H1 (cell line): ENCODE measurements around the gene LTB4R.
A peak's percentile ranks its signal among the peaks of the same experiment; 100 is the strongest.

ENCODE experiments used
- ASH2L ChIP-seq: fragments of 200-600, 300-600 bp; sonication (generic); IDR thresholded peaks from one replicate; pipeline ENCODE4 v1.7.1; 2017; ENCODE audit warnings: low read length
- CREB1 ChIP-seq: IDR thresholded peaks from 2 replicates; pipeline ENCODE4 v1.6.1; 2012; ENCODE audit warnings: inconsistent platforms
- CTCF ChIP-seq, 3 experiments: IDR thresholded peaks; 1 replicate in 2 of 3; 2 replicates in 1 of 3; pipeline versions ENCODE4 v1.5.1 to v1.6.1; 2011; ENCODE audit warnings: low read length in 3 of 3, mild to moderate bottlenecking in 3 of 3, inconsistent platforms in 2 of 3, low read depth in 1 of 3, moderate library complexity in 1 of 3; ENCODE audit not compliant: insufficient read depth in 1 of 3; ENCODE audit errors: control extremely low read depth in 1 of 3
- EGR1 ChIP-seq: IDR thresholded peaks from 2 replicates; pipeline ENCODE4 v1.6.1; 2011; ENCODE audit warnings: low read depth, low read length, borderline replicate concordance
- EP300 ChIP-seq, 2 experiments: IDR thresholded peaks; 1 replicate in 1 of 2; 2 replicates in 1 of 2; pipeline ENCODE4 v1.6.1; 2011 to 2012; ENCODE audit warnings: low read depth in 2 of 2, low read length in 2 of 2, mild to moderate bottlenecking in 2 of 2, borderline replicate concordance in 1 of 2, inconsistent platforms in 1 of 2, moderate library complexity in 1 of 2
- JUN ChIP-seq: IDR thresholded peaks from 2 replicates; pipeline ENCODE4 v1.6.1; 2011; ENCODE audit warnings: low read depth, mild to moderate bottlenecking, improper control_type of control experiment, low read length
- JUND ChIP-seq: IDR thresholded peaks from 2 replicates; pipeline ENCODE4 v1.6.1; 2011; ENCODE audit warnings: mild to moderate bottlenecking, improper control_type of control experiment, low read length
- POLR2A ChIP-seq, 2 experiments: IDR thresholded peaks; 1 replicate in 1 of 2; 2 replicates in 1 of 2; pipeline ENCODE4 v1.6.1; 2011; ENCODE audit warnings: low read depth in 2 of 2, low read length in 2 of 2, mild to moderate bottlenecking in 2 of 2; ENCODE audit errors: control extremely low read depth in 1 of 2
- RFX5 ChIP-seq: IDR thresholded peaks from 2 replicates; pipeline ENCODE4 v1.6.1; 2011; ENCODE audit warnings: low read depth, low read length, improper control_type of control experiment, borderline replicate concordance
- RNF2 ChIP-seq: fragments of 200-900, 300-1000 bp; sonication (generic); IDR thresholded peaks from 2 replicates; pipeline ENCODE4 v1.7.1; 2016; ENCODE audit warnings: borderline replicate concordance, low read depth, mild to moderate bottlenecking, antibody characterized with exemption, low read length; ENCODE audit not compliant: poor library complexity, severe bottlenecking; ENCODE audit errors: missing control alignments
- TAF1 ChIP-seq: IDR thresholded peaks from 2 replicates; pipeline ENCODE4 v1.6.1; 2011; ENCODE audit warnings: mild to moderate bottlenecking, low read depth, low read length
- TEAD4 ChIP-seq: IDR thresholded peaks from 2 replicates; pipeline ENCODE4 v1.6.1; 2012; ENCODE audit warnings: low read depth, low read length, inconsistent platforms, mixed read lengths
- TF ChIP-seq, protein P1 (sequence below): IDR thresholded peaks from 2 replicates; pipeline ENCODE4 v1.6.1; 2011; ENCODE audit warnings: low read depth, mild to moderate bottlenecking, low read length; ENCODE audit not compliant: insufficient read depth

DNA sequence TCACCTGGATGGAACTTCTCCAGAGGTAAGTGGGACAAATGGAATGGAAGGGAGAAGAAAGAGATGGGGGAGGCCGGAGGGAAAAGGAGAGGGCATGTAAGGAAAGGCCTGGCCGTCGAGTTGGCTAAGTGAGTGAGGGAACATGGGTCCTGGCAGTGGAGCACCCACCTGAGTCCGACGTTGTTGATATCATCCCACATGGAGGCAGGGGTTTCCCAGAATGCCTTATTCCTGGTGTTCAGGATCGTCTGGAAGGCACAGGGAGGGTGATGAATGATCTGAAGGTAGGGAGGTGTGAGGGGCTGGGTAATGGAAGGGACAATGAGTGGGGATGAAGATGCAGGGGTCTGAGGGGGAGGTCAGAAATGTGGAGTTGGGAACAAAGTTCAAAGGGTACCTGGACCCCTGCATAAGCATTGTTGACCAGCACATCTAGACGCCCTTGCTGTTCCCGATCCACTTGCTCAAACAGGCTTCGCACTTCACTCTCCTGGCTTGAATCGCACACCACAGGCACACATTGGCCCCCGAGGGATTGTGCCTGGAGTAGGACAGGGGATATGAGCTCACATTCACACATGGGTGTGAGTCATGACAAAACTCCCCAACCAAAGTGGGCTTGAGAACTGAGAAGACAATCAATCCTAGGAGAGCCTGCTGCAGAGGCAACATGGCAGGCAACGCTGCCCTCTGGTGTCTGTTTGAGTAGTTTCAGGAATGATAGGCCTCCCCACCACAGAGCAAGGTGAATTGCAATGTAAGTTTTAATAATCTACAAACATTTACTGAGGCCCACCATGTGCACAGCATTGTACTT lies 14.8 kb upstream of the LTB4R start:
- TF ChIP-seq CTCF (IDR thresholded peaks at IDR 0.05; ENCODE audit: control extremely low read depth in 1 of 3, insufficient read depth in 1 of 3, low read depth in 1 of 3, low read length in 3 of 3) (peak; percentile 72 to 83 (median 76)), EGR1 (no peak), JUND (no peak), RFX5 (no peak), POLR2A (IDR thresholded peaks at IDR 0.05; ENCODE audit: control extremely low read depth in 1 of 2, low read depth in 2 of 2, low read length in 2 of 2) (no peak), JUN (no peak), TEAD4 (0 out of 2 replicates have a peak, but pooled peaks have one; percentile 17), ASH2L (no peak), RNF2 (no peak), TAF1 (no peak), CREB1 (0 out of 2 replicates have a peak, but pooled peaks have one; percentile 27), EP300 (IDR thresholded peaks at IDR 0.05; ENCODE audit: borderline replicate concordance in 1 of 2, low read depth in 2 of 2, low read length in 2 of 2) (no peak)
- TF ChIP-seq, protein P1, sequence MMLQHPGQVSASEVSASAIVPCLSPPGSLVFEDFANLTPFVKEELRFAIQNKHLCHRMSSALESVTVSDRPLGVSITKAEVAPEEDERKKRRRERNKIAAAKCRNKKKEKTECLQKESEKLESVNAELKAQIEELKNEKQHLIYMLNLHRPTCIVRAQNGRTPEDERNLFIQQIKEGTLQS = no peak
